ENCODE data around the gene SSC5D. TPM values are rescaled to one million over a fixed set of nuclear protein-coding genes. Genes with fewer than 3 reads are reported as not detected.

The SSC5D gene
- polyA plus RNA-seq, 1 donor (not counting 4 experiments of a cell fraction or from before 2014, with no cell fraction given): not detected

GRCh38 chr19:55479451-55480230 lies 8.6 kb upstream of the SSC5D start:
- H3K9me3 ChIP-seq (ENCODE audit: control insufficient read depth, low read depth, low read length): no peaks in the 10 kb centered on the region
- no peaks in the 10 kb centered on the region for H3K36me3 ChIP-seq (ENCODE audit: control insufficient read depth in 2 of 2, extremely low read depth in 1 of 2, insufficient read depth in 2 of 2, low read length in 2 of 2)
- no peak overlapping the region for H3K4me3 ChIP-seq (ENCODE audit: control insufficient read depth in 2 of 3, extremely low read depth in 1 of 3, insufficient read depth in 2 of 3, low read depth in 1 of 3, low read length in 3 of 3)
- H3K4me1 ChIP-seq (ENCODE audit: control insufficient read depth, extremely low read depth, insufficient read depth, low read length): peaks cover 22% of the 10 kb centered on the region
- no peak overlapping the region for H3K4me2 ChIP-seq (ENCODE audit: control insufficient read depth, extremely low read depth, insufficient read depth, low read depth, low read length)
- FAIRE-seq (no peak), DNase-seq (ENCODE audit: low read depth, low spot score) (no peak)
- no peaks in the 10 kb centered on the region for H3K9me1 ChIP-seq (ENCODE audit: control insufficient read depth, extremely low read depth, insufficient read depth, low read length)
- no peak overlapping the region for H2AFZ ChIP-seq (ENCODE audit: control insufficient read depth, low read length)
- dilution Hi-C loops (cut with MboI; ENCODE audit: extremely low pct_ligation_motif_present, low sequenced_read_pairs): no loop called here
- no peaks in the 10 kb centered on the region for H4K20me1 ChIP-seq (ENCODE audit: control insufficient read depth, extremely low read depth, insufficient read depth, low read length)
- peaks cover 22% of the 10 kb centered on the region for H3K79me2 ChIP-seq (ENCODE audit: control insufficient read depth, insufficient read depth, low read length)
- H3K27ac ChIP-seq (ENCODE audit: control insufficient read depth, insufficient read depth, low read length): no peak overlapping the region
- no peaks in the 10 kb centered on the region for H3K27me3 ChIP-seq (ENCODE audit: control insufficient read depth, extremely low read depth, insufficient read depth, low read length)
- H3K9ac ChIP-seq (ENCODE audit: control insufficient read depth, extremely low read depth, insufficient read depth, low read length): no peak overlapping the region
- TF ChIP-seq EZH2 (IDR thresholded peaks at IDR 0.05; ENCODE audit: low read length) (no peak), CTCF (optimal IDR thresholded peaks at IDR 0.05 in 1 of 3, IDR thresholded peaks at IDR 0.05 in 1 of 3, conservative IDR thresholded peaks at IDR 0.05 in 1 of 3; ENCODE audit: extremely low read depth in 1 of 3, insufficient read depth in 2 of 3, low read length in 3 of 3) (no peak)

- Histone ChIP-seq H3K4me3 (ENCODE audit: control insufficient read depth in 2 of 3, extremely low read depth in 1 of 3, insufficient read depth in 2 of 3, low read depth in 1 of 3, low read length in 3 of 3) (no peak overlapping the region), H3K4me1 (ENCODE audit: control insufficient read depth, extremely low read depth, insufficient read depth, low read length) (peaks cover 15% of the 10 kb centered on the region), H3K9ac (ENCODE audit: control insufficient read depth, extremely low read depth, insufficient read depth, low read length) (no peak overlapping the region), H2AFZ (ENCODE audit: control insufficient read depth, low read length) (no peak overlapping the region), H3K9me1 (ENCODE audit: control insufficient read depth, extremely low read depth, insufficient read depth, low read length) (no peaks in the 10 kb centered on the region), H3K27ac (ENCODE audit: control insufficient read depth, insufficient read depth, low read length) (no peak overlapping the region), H3K9me3 (ENCODE audit: control insufficient read depth, low read depth, low read length) (no peaks in the 10 kb centered on the region), H3K4me2 (ENCODE audit: control insufficient read depth, extremely low read depth, insufficient read depth, low read depth, low read length) (no peak overlapping the region), H3K79me2 (ENCODE audit: control insufficient read depth, insufficient read depth, low read length) (peaks cover 22% of the 10 kb centered on the region), H3K36me3 (ENCODE audit: control insufficient read depth in 2 of 2, extremely low read depth in 1 of 2, insufficient read depth in 2 of 2, low read length in 2 of 2) (peaks cover 0 to 4% of the 10 kb centered on the region in 2 experiments), H3K27me3 (ENCODE audit: control insufficient read depth, extremely low read depth, insufficient read depth, low read length) (no peaks in the 10 kb centered on the region), H4K20me1 (ENCODE audit: control insufficient read depth, extremely low read depth, insufficient read depth, low read length) (no peaks in the 10 kb centered on the region)
- no peak for DNase-seq (ENCODE audit: low read depth, low spot score)
- dilution Hi-C loops (cut with MboI; ENCODE audit: extremely low pct_ligation_motif_present, low sequenced_read_pairs): no loop called here
- TF ChIP-seq EZH2 (IDR thresholded peaks at IDR 0.05; ENCODE audit: low read length): no peak
- no peak for TF ChIP-seq CTCF (optimal IDR thresholded peaks at IDR 0.05 in 1 of 3, IDR thresholded peaks at IDR 0.05 in 1 of 3, conservative IDR thresholded peaks at IDR 0.05 in 1 of 3; ENCODE audit: extremely low read depth in 1 of 3, insufficient read depth in 2 of 3, low read length in 3 of 3)
- FAIRE-seq: no peak
These were observed 7.0 kb upstream of the SSC5D start for GRCh38 chr19:55481148-55481793.

Data from keratinocyte (primary cell).